ELF-1 (cell line): ENCODE results near the gene ASTL.

Experiments used
- DNase-seq: peaks from one replicate; pipeline ENCODE4 v3.0.0-alpha.2; 2016; ENCODE audit warnings: low read depth, low spot score

Gene ASTL

GRCh38 chr2:96159084-96159830, 21.0 kb upstream of the ASTL start:
- DNase-seq, result no peak

GRCh38 chr2:96158554-96158940, 20.2 kb upstream of the ASTL start:
- no peak for DNase-seq

GRCh38 chr2:96157649-96158553, 19.6 kb upstream of the ASTL start:
- DNase-seq, result no peak

DNA sequence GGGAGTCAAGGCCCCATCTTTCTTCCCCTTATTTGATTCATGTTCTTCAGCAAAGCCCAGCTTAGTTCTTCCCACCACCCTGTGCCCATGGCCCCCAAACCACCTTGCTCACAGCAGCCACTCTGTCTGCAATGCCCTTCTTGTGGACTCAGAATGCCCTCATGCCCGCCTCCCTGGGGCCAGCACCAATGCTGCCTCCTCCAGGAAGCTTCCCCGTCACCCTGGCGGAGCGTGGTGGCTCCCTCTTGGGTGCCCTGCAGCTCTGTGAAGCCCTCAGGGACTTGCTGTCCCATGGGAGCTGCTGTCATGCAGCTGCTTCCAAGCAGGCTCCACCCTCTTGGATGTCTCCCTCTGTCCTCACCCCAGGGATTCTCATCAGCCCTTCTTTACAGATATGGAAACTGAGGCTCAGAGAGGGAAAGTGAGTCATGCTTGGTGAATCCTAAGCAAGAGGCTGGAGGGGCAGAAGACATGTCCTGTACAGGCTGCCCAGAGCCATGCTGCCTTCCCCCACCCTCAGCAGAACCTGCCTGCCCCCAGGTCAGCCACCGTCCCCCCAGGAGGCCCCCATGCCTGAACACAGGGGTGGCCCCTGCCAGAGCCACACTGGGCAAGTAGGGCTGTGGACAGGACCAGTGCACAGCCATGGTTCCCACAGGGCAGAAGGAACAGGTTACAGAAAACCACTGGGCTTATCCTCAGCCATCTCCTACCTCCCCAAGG, 18.8 kb upstream of the ASTL start:
- DNase-seq, result no peak

- DNase-seq, result no peak
These were observed 17.9 kb upstream of the ASTL start for GRCh38 chr2:96156011-96156820.

GRCh38 chr2:96154506-96155380, 16.4 kb upstream of the ASTL start:
- no peak for DNase-seq

DNA sequence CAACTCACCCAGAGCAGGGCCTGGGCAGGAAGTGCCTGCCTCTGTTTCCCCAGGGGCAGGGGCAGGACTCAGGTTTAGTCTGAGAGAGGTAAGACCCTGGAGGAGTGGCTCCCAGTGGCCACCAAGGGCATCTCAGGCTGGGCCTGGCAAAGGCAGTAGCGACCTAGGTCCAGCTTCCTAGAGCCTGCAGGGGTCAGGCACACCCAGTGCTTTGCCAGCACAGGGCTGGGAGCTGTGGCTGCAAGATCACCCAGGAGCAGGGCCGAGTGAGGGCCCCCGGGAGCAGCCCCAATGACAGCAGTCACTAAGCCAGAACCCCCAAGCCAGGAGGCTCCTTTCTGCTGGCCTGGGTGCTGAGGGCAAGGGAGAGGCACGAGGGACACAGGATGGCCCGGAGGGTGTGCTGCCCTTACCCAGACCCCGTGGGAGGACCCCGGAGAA, 15.7 kb upstream of the ASTL start:
- no peak for DNase-seq

DNA sequence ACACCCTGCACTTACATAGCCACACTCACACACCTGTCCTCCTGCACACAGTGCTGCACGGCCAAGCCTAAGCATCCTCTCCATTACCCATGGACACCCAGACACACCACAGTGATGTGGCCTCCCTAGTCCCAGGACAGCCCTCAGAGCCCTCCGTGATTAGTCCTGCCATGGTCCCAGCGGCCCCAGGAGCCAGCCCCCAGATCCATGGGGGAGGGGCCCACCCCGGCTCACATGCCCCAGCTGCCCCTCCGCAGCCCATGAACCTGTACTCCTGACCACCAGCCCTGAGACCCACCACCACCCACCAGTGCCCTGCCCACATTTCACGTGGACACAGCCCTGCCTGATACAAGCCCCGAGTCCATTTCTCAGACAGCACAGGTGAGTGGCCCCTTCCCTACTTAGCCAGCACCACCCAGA, 15.0 kb upstream of the ASTL start:
- DNase-seq, result no peak

GRCh38 chr2:96152304-96153161, 14.2 kb upstream of the ASTL start:
- DNase-seq, result no peak

DNA sequence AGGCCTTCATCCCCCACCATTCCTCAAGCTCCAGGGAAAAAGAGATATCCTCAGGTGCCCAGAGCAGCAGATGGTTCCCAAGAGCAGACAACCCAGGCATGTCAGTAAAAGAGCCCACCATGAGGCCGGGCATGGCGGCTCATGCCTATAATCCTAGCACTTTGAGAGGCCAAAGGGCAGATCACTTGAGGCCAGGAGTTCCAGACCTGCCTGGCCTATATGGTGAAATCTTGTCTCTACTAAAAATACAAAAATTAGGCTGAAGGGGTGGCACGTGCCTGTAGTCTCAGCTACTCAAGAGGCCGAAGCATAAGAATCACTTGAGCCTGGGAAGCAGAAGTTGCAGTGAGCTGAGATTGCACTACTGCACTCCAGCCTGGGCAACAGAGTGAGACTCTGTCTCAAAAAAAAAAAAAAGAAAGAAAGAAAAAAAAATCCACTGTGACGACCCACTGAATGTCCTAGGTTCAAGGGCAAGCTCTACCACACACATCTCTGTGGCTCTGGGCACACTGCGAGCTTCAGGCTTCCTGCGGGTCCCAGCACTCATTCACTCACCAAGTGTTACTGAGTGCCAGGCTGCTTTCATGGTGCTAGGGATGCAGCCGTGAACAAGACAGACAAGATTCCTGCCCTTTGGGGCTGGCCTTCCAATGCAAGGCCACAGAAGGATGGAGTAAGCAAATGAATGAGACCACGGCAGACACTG, 13.4 kb upstream of the ASTL start:
- DNase-seq, result no peak

DNA sequence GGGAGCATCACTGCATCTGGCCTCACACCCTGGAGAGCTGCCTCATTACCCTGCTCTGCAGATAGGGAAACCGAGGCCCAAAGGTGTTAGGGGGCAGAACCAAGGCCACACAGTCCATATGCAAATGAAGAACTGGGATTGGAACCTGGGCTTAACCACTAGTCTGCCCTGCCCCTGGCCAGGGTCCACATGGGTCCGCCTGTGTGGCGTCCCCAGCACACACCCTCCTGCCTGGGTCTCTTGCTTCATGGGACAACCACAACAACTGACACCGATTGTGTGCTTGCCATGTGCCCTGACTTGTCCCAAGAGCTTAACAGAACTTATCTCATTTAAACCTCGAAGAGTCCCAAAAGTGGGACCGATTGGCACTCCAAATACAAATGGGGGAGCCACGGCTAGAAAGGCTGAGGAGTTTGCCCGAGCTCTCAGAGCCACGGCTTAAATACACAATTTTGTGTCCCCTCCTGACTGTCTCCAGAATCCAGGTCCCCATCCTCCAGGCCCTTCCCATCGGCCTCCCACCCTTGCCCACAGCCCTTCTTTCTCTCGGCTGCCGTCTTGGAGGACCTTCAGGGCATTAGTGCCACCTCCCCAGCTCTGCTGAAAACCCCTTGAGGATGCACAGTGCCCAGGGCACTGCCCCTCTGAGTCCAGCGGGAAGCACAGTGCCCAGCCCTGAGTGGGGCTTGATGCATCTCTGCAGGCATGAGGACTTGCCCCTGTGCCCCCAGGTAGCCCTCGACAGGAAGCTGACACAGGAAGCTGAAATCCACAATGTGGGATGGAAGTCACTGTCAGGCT, 12.7 kb upstream of the ASTL start:
- no peak for DNase-seq

DNA sequence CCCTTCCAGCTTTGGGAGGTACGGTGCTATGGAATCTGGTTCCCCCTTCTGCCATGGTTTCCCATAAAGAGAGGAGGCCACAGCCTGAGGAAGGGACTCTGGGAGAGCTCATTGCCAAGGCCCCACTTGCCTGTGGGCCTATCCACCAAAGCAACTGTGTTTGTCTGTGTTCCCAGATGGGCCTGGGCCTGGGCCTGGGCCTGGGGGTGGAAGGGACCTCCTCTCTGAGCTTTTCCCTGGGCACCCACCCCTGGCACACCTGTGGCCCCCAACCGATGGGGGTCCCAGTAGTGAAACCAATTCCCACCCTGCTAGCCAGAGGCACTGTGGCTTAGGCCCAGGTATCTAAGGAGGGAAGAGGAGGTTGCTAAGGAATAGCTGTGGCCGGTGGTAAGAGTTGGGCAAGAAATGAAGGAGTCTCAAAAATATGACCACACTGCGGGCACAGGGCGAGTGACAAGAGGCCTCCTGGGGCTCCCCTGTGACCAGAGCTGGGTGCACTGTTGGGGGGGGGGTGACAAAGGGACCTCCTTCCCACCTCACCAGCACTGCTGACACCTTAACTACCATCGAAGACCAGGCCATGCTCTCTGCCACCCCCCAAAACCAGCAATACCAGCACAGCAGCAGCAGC, 11.8 kb upstream of the ASTL start:
- no peak for DNase-seq

- peak; percentile 87 for DNase-seq
These were observed 10.3 kb upstream of the ASTL start for GRCh38 chr2:96148410-96149217.

- DNase-seq, result no peak
These were observed 9.4 kb upstream of the ASTL start for GRCh38 chr2:96147593-96148201.

DNA sequence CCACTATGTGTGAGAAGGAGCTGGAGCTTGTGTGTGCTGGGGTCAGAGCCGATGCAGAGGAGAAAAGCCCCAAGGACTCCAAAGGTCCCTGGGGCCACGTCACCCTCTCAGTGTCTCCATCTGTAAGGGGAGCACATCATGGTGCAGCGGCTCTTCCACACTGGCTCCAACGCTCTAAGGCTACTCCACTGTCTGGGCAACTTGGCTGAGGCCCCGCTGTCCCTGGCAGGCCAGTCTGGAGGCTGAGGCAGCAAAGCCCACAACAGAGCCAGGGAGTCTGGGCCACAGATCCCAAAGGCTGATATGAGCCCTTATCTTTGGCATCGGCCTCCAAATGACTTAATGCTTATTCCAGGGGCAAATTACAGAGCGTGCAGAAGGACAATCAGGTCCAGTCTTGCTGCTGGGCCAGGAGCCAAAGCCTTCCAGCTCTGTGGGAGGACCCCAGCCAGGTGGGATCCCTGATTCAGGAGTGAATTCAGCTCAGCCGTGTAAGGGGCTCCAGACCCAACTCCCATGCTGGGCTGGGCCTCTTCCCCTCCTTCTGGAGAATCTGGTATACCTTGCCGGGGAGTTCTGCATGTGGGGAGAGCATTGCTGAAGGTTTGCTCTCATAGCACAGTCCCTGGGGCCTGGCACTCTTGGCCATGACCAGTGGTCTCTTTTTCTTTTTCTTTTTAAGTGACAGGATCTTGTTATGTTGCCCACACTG, 8.7 kb upstream of the ASTL start:
- peak; percentile 64 for DNase-seq
